ENCODE results near the gene RAD51.

DNA sequence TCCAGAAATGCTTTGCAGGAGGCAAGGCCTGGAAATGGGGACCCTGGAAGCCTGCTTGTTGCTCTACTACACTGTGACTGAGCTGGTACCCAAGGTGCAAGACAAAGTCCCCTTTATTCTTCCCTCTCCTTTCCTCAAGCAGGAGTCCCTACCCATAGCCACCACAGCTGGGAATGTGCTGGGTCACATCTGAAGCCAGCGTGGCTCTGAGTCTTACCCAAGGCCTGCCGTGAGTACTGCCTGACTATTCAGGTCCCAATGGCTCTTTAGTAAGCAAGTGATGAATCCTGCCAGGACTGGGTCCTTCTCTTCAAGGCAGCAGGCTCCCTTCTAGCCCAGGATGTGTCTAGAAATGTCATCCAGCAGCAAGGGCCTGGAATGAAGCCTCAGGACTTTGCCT, 9.6 kb upstream of the RAD51 start:
- TF ChIP-seq EZH2 (IDR thresholded peaks at IDR 0.05) = no peak
- TF ChIP-seq, protein P1, sequence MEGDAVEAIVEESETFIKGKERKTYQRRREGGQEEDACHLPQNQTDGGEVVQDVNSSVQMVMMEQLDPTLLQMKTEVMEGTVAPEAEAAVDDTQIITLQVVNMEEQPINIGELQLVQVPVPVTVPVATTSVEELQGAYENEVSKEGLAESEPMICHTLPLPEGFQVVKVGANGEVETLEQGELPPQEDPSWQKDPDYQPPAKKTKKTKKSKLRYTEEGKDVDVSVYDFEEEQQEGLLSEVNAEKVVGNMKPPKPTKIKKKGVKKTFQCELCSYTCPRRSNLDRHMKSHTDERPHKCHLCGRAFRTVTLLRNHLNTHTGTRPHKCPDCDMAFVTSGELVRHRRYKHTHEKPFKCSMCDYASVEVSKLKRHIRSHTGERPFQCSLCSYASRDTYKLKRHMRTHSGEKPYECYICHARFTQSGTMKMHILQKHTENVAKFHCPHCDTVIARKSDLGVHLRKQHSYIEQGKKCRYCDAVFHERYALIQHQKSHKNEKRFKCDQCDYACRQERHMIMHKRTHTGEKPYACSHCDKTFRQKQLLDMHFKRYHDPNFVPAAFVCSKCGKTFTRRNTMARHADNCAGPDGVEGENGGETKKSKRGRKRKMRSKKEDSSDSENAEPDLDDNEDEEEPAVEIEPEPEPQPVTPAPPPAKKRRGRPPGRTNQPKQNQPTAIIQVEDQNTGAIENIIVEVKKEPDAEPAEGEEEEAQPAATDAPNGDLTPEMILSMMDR (IDR thresholded peaks at IDR 0.05) = no peak

Data from neural progenitor cell (in vitro differentiated cells).